NCI-H226 (cell line): ENCODE measurements around the gene COL18A1.

ENCODE experiments used
- DNase-seq: peaks from one replicate; pipeline ENCODE4 v3.0.0-alpha.2; 2015

Gene COL18A1

GRCh38 chr21:45509566-45510465 lies 104.9 kb downstream of the COL18A1 start:
- no peak for DNase-seq

- no peak for DNase-seq
These were observed 105.5 kb downstream of the COL18A1 start for GRCh38 chr21:45510466-45510955.

- DNase-seq: no peak
These were observed 106.0 kb downstream of the COL18A1 start for GRCh38 chr21:45511007-45511406.

- no peak for DNase-seq
These were observed 106.9 kb downstream of the COL18A1 start for GRCh38 chr21:45511661-45512431.

GRCh38 chr21:45512626-45513002 lies 107.6 kb downstream of the COL18A1 start:
- DNase-seq: no peak

- no peak for DNase-seq
These were observed 108.2 kb downstream of the COL18A1 start for GRCh38 chr21:45513003-45513717.

GRCh38 chr21:45513741-45514310 lies 108.9 kb downstream of the COL18A1 start:
- DNase-seq: no peak

- no peak for DNase-seq
These were observed 109.5 kb downstream of the COL18A1 start for GRCh38 chr21:45514311-45515021.

- no peak for DNase-seq
These were observed 110.5 kb downstream of the COL18A1 start for GRCh38 chr21:45515241-45516061.

GRCh38 chr21:45516071-45516670 lies 111.2 kb downstream of the COL18A1 start:
- DNase-seq: no peak

- DNase-seq: no peak
These were observed 111.7 kb downstream of the COL18A1 start for GRCh38 chr21:45516671-45517151.

- peak; percentile 33 for DNase-seq
These were observed 112.5 kb downstream of the COL18A1 start for GRCh38 chr21:45517249-45518065.

- no peak for DNase-seq
These were observed 113.8 kb downstream of the COL18A1 start for GRCh38 chr21:45518742-45519141.

GRCh38 chr21:45519182-45519581 lies 114.2 kb downstream of the COL18A1 start:
- DNase-seq: no peak

GRCh38 chr21:45521241-45521640 lies 116.3 kb downstream of the COL18A1 start:
- no peak for DNase-seq

- no peak for DNase-seq
These were observed 117.4 kb downstream of the COL18A1 start for GRCh38 chr21:45522381-45522780.

GRCh38 chr21:45522986-45523385 lies 118.0 kb downstream of the COL18A1 start:
- no peak for DNase-seq

GRCh38 chr21:45523411-45524101 lies 118.6 kb downstream of the COL18A1 start:
- DNase-seq: no peak

GRCh38 chr21:45524756-45525152 lies 119.8 kb downstream of the COL18A1 start:
- DNase-seq: no peak
